ENCODE data around the gene CACNA2D1. TPM values are rescaled to one million over a fixed set of nuclear protein-coding genes. Genes with fewer than 3 reads are reported as not detected.

CACNA2D1 gene
- total RNA-seq, 4 donors from 2014 or later = 34.4 to 128 (median 67.9) TPM

- intact Hi-C loops (cut with DNase I) = no loop called here
Observed at GRCh38 chr7:82411732-82412131, 31.8 kb downstream of the CACNA2D1 start.

GRCh38 chr7:82410461-82410860 is 33.1 kb downstream of the CACNA2D1 start:
- no peak overlapping the region for H3K4me3 ChIP-seq (replicated peaks in 1 of 3)
- H3K27ac ChIP-seq = no peak overlapping the region
- intact Hi-C loops (cut with DNase I) = no loop called here
- TF ChIP-seq CTCF (IDR thresholded peaks at IDR 0.05) (no peak), POLR2A (IDR thresholded peaks at IDR 0.05) (no peak)
- 91 to 92% methylated on average over 10 of the region's 10 CpGs for WGBS, 2 donors
- H3K27me3 ChIP-seq = no peaks in the 10 kb centered on the region
- no peaks in the 10 kb centered on the region for H3K9me3 ChIP-seq
- peaks cover 0 to 3% of the 10 kb centered on the region in 2 donors for H3K4me1 ChIP-seq
- peak in 1 of 2 donors; percentile 2 for DNase-seq
- H3K36me3 ChIP-seq = no peaks in the 10 kb centered on the region

More at GRCh38 chr7:82411732-82412131, 31.8 kb downstream of the CACNA2D1 start:
- Histone ChIP-seq H3K27me3 (no peaks in the 10 kb centered on the region), H3K36me3 (no peaks in the 10 kb centered on the region), H3K27ac (no peak overlapping the region), H3K4me3 (replicated peaks in 1 of 3) (no peak overlapping the region), H3K9me3 (no peaks in the 10 kb centered on the region), H3K4me1 (peaks cover 0 to 3% of the 10 kb centered on the region in 2 donors)
- no peak for DNase-seq
- 83 to 90% methylated on average over 2 of the region's 2 CpGs for WGBS, 2 donors
- no peak for TF ChIP-seq POLR2A (IDR thresholded peaks at IDR 0.05)
- no peak for TF ChIP-seq CTCF (IDR thresholded peaks at IDR 0.05)

- Histone ChIP-seq H3K36me3 (no peaks in the 10 kb centered on the region), H3K27me3 (no peaks in the 10 kb centered on the region), H3K9me3 (no peaks in the 10 kb centered on the region), H3K4me1 (no peaks in the 10 kb centered on the region), H3K4me3 (replicated peaks in 1 of 3) (no peak overlapping the region), H3K27ac (no peak overlapping the region)
- TF ChIP-seq POLR2A (IDR thresholded peaks at IDR 0.05) (no peak), CTCF (IDR thresholded peaks at IDR 0.05) (no peak)
- DNase-seq = no peak
- intact Hi-C loops (cut with DNase I) = no loop called here
- 97 to 100% methylated on average over 1 of the region's 1 CpG for WGBS, 2 donors
Observed at GRCh38 chr7:82406937-82407336, 36.6 kb downstream of the CACNA2D1 start.

- DNase-seq = no peak
- WGBS, 2 donors = 94% methylated on average over 1 of the region's 1 CpG
- TF ChIP-seq POLR2A (IDR thresholded peaks at IDR 0.05) (no peak), CTCF (IDR thresholded peaks at IDR 0.05) (no peak)
Observed at GRCh38 chr7:82405301-82405700, 38.3 kb downstream of the CACNA2D1 start.

GRCh38 chr7:82404652-82405051 is 38.9 kb downstream of the CACNA2D1 start:
- TF ChIP-seq CTCF (IDR thresholded peaks at IDR 0.05) = no peak
- TF ChIP-seq POLR2A (IDR thresholded peaks at IDR 0.05) = no peak
- Histone ChIP-seq H3K27me3 (no peaks in the 10 kb centered on the region), H3K27ac (no peak overlapping the region), H3K36me3 (no peaks in the 10 kb centered on the region), H3K4me1 (no peaks in the 10 kb centered on the region), H3K4me3 (replicated peaks in 1 of 3) (no peak overlapping the region), H3K9me3 (no peaks in the 10 kb centered on the region)
- 86 to 88% methylated on average over 2 of the region's 2 CpGs for WGBS, 2 donors
- DNase-seq = no peak
- intact Hi-C loops (cut with DNase I) = no loop called here

More at GRCh38 chr7:82405301-82405700, 38.3 kb downstream of the CACNA2D1 start:
- Histone ChIP-seq H3K4me3 (replicated peaks in 1 of 3) (no peak overlapping the region), H3K27me3 (no peaks in the 10 kb centered on the region), H3K9me3 (no peaks in the 10 kb centered on the region), H3K27ac (no peak overlapping the region), H3K36me3 (no peaks in the 10 kb centered on the region), H3K4me1 (no peaks in the 10 kb centered on the region)
- intact Hi-C loops (cut with DNase I) = no loop called here
